HUES6 (cell line): ENCODE data around the gene TRPV5.
A peak's percentile ranks its signal among the peaks of the same experiment; 100 is the strongest.
"Not testable (repeated sequence)": the region's sequence is repeated elsewhere in the genome, so short reads cannot be mapped to it uniquely, and the experiment has no call there.

Experiments used
- H3K27ac ChIP-seq: 2 replicates; pipeline ENCODE4 v1.7.0; 2013; ENCODE audit warnings: low read depth, mild to moderate bottlenecking, low read length, inconsistent platforms
- H3K27me3 ChIP-seq: 2 replicates; pipeline ENCODE4 v1.6.1; 2013; ENCODE audit warnings: low read length; ENCODE audit not compliant: control insufficient read depth, insufficient read depth
- H3K36me3 ChIP-seq: 2 replicates; pipeline ENCODE4 v1.6.1; 2013; ENCODE audit warnings: low read length; ENCODE audit not compliant: control insufficient read depth, insufficient read depth
- H3K4me1 ChIP-seq: 2 replicates; pipeline ENCODE4 v1.6.1; 2013; ENCODE audit warnings: low read length; ENCODE audit not compliant: control insufficient read depth, insufficient read depth
- H3K4me3 ChIP-seq: 2 replicates; pipeline ENCODE4 v1.5.1; 2013; ENCODE audit warnings: low read depth, low read length
- H3K9ac ChIP-seq: one replicate; pipeline ENCODE4 v1.6.1; 2013; ENCODE audit warnings: mild to moderate bottlenecking, low read length
- H3K9me3 ChIP-seq: 2 replicates; pipeline ENCODE4 v1.6.1; 2013; ENCODE audit warnings: low read depth, low read length; ENCODE audit not compliant: control insufficient read depth, insufficient read depth

Gene TRPV5

DNA sequence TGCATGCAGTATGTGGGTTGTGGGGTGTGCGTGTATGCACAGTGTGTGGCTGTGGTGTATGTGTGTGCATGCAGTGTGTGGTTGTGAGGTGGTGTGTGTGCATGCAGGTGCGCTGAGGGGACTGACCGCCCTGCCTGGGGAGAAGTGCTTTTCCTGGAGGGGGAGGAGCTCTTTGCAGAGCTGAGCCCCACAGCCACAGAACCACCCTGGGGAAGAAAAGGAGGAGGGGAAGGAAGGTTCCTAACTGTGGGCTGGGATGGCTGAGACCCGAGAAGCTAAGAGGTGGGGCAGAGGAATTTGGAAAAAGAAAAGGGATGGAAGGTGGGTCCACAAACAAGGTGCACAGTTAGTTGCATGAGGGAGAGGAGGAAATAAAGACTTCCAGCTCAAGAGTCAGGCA, at the start of gene TRPV5:
TSS of gene TRPV5 (minus strand) at position 123 of the 400 bp plus-strand sequence. CDS start 287 bp downstream, outside the sequence.
- H3K9ac ChIP-seq = no peak within 1 kb of the TSS
- no peak within 1 kb of the TSS for H3K4me3 ChIP-seq
- no peaks in the 10 kb centered on the region for H3K9me3 ChIP-seq
- H3K36me3 ChIP-seq = no peaks in the 10 kb centered on the region
- H3K27ac ChIP-seq = no peak within 1 kb of the TSS
- H3K27me3 ChIP-seq = no peaks in the 10 kb centered on the region
- H3K4me1 ChIP-seq = no peaks in the 10 kb centered on the region

- H3K27me3 ChIP-seq, H3K27ac ChIP-seq, H3K9me3 ChIP-seq, H3K9ac ChIP-seq, H3K36me3 ChIP-seq, H3K4me3 ChIP-seq, H3K4me1 ChIP-seq: not testable (repeated sequence)
These were observed 44.9 kb upstream of the TRPV5 start for GRCh38 chr7:142978402-142978801.

- Histone ChIP-seq H3K36me3 (no peaks in the 10 kb centered on the region), H3K27me3 (no peaks in the 10 kb centered on the region), H3K4me3 (no peak overlapping the region), H3K9ac (no peak overlapping the region), H3K9me3 (peaks cover 15% of the 10 kb centered on the region), H3K27ac (no peak overlapping the region), H3K4me1 (no peaks in the 10 kb centered on the region)
These were observed 41.1 kb upstream of the TRPV5 start for GRCh38 chr7:142974626-142975025.

- Histone ChIP-seq H3K4me3 (no peak overlapping the region), H3K27me3 (no peaks in the 10 kb centered on the region), H3K9ac (no peak overlapping the region), H3K4me1 (no peaks in the 10 kb centered on the region), H3K27ac (no peak overlapping the region), H3K9me3 (peaks cover 5% of the 10 kb centered on the region; the same call in 1 of the 2 replicates), H3K36me3 (no peaks in the 10 kb centered on the region)
These were observed 35.6 kb upstream of the TRPV5 start for GRCh38 chr7:142969183-142969582.

DNA sequence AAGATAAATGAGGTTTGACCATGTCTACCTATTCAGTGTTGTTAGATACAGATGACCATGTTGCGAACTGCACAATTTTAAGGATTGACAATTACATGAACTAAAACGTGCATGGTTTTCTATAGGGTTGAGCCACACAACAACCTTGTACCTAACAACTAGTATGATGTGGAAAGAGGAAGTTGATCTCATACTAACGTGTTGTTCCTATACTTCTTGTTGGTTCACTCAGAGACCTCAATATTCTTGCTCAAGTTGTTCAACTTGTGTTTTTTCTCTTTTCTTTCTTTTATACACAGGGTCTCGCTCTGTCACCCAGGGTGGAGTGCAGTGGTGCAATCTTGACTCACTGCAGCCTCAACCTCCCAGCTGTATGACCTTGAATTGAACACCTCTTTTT, 34.7 kb upstream of the TRPV5 start:
- no peak overlapping the region for H3K9ac ChIP-seq
- H3K36me3 ChIP-seq = no peaks in the 10 kb centered on the region
- no peaks in the 10 kb centered on the region for H3K4me1 ChIP-seq
- H3K4me3 ChIP-seq = no peak overlapping the region
- no peaks in the 10 kb centered on the region for H3K27me3 ChIP-seq
- H3K27ac ChIP-seq = no peak overlapping the region
- peaks cover 5% of the 10 kb centered on the region; the same call in 1 of the 2 replicates for H3K9me3 ChIP-seq

DNA sequence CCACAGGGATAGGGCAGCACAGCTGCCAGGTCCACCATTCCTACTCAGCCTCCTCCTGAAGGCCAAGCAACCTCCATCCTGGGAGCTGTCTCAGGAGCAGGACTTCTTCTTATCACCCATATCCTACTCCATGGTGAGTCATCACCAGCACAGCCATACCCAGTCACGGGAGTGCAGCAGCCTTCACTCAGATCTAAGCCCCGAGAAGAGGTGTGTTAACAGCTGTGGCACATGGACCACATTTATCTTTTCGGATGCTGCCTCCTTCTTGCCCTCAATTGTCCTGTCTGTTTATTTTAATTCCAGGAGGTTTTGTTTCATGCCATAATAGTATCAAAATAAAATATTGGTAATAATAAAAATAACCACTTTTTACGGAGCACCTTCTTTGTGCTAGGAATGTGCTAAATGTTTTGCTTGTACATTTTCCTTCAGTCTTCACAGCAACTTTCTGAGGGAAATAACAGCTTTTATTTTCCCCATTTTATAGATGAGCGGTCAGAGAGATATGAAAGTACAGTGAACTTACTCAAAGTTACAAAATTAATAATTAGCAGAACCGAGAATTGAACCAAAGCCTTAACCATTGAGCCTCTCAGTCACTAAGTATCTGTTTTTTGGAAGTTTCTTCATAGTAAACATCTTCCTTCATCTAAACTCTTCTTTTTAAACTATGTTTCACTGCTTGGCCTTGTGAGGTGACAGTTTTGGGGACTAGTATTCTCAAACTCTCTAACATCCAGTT, 31.1 kb upstream of the TRPV5 start:
- no peaks in the 10 kb centered on the region for H3K9me3 ChIP-seq
- H3K27me3 ChIP-seq = no peaks in the 10 kb centered on the region
- H3K4me3 ChIP-seq = no peak overlapping the region
- H3K36me3 ChIP-seq = no peaks in the 10 kb centered on the region
- no peak overlapping the region for H3K9ac ChIP-seq
- H3K4me1 ChIP-seq = peaks cover 18% of the 10 kb centered on the region
- H3K27ac ChIP-seq = no peak overlapping the region

GRCh38 chr7:142963993-142964392, 30.4 kb upstream of the TRPV5 start:
- no peaks in the 10 kb centered on the region for H3K9me3 ChIP-seq
- no peaks in the 10 kb centered on the region for H3K27me3 ChIP-seq

GRCh38 chr7:142962991-142963390, 29.4 kb upstream of the TRPV5 start:
- Histone ChIP-seq H3K36me3 (no peaks in the 10 kb centered on the region), H3K27me3 (no peaks in the 10 kb centered on the region), H3K27ac (no peak overlapping the region), H3K4me3 (no peak overlapping the region), H3K4me1 (peaks cover 27% of the 10 kb centered on the region), H3K9me3 (no peaks in the 10 kb centered on the region), H3K9ac (no peak overlapping the region)

More at GRCh38 chr7:142963993-142964392, 30.4 kb upstream of the TRPV5 start:
- H3K4me1 ChIP-seq = peaks cover 18% of the 10 kb centered on the region
- no peak overlapping the region for H3K9ac ChIP-seq
- H3K4me3 ChIP-seq = no peak overlapping the region
- no peaks in the 10 kb centered on the region for H3K36me3 ChIP-seq
- no peak overlapping the region for H3K27ac ChIP-seq

DNA sequence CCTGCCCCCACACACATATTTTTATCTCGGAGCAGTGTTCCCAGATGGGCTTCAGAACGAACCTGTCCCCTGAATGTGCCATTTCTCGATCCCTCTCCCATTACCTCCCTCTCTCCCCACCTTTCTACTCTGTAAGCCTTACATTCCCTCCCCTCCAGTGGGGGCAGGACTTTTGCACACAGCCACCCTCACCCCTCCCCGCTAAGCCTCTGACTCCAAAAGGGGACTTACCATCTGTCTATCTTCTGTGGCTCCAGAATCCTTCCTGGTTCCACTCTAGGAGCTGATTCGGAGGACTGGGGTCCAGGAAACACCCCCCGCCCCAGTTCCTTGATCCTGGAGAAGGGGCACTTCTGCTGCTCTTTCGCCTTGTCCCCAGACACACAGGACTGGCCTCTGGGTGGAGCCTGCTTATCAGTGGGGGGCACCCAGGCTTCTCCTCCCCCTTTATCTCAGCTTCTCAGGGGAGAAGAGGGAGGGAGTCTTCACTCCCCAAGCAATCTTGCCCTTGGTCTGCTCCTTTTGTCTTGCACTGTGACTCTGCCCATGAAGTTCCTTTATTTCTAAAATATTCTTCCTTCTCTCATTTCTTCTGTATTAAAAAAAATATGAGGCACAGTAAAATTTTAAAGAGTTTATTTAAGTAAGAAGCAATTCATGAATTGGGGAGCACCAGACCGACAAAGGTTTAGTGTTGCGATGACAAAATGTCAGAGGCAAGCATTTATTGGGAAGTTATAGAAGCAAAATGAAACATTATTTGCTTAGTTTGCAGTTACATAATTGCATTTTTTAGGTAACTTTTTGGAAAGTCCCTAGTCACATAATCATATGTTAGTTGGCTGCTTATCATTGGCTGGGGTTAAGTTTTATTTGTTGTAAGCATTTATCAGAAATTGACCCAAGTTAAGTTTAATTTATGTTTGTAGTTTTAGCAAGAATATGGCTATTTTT, 28.7 kb upstream of the TRPV5 start, which contains the start of gene KEL:
TSS of gene KEL (minus strand) at position 391 of the 954 bp plus-strand sequence. CDS start at position 234, 157 bp downstream.
- no peaks in the 10 kb centered on the region for H3K36me3 ChIP-seq
- H3K9ac ChIP-seq = peak within 1 kb of the TSS; percentile 11
- H3K4me1 ChIP-seq = peaks cover 35% of the 10 kb centered on the region
- H3K27me3 ChIP-seq = no peaks in the 10 kb centered on the region
- no peak within 1 kb of the TSS for H3K27ac ChIP-seq
- no peaks in the 10 kb centered on the region for H3K9me3 ChIP-seq
- peak within 1 kb of the TSS; percentile 42; the same call in 1 of the 2 replicates for H3K4me3 ChIP-seq

- H3K27me3 ChIP-seq = no peaks in the 10 kb centered on the region
- peaks cover 41% of the 10 kb centered on the region for H3K4me1 ChIP-seq
- H3K27ac ChIP-seq = no peak overlapping the region
- no peaks in the 10 kb centered on the region for H3K36me3 ChIP-seq
- peak overlapping the region; percentile 11 for H3K9ac ChIP-seq
- no peaks in the 10 kb centered on the region for H3K9me3 ChIP-seq
- H3K4me3 ChIP-seq = peak overlapping the region; percentile 42; the same call in 1 of the 2 replicates
These were observed 28.0 kb upstream of the TRPV5 start for GRCh38 chr7:142961595-142961972.
